Measurements from ENCODE around the gene SPPL2B.

The SPPL2B gene

GRCh38 chr19:2331601-2332246, 3.2 kb downstream of the SPPL2B start:
- H3K79me2 ChIP-seq (ENCODE audit: low read length), result peaks cover 97% of the 10 kb centered on the region
- no peaks in the 10 kb centered on the region for H4K20me1 ChIP-seq (ENCODE audit: insufficient read depth, low read length)
- no peak for TF ChIP-seq EZH2phosphoT487 (IDR thresholded peaks at IDR 0.05; ENCODE audit: low read length)
- TF ChIP-seq EZH2 (optimal IDR thresholded peaks at IDR 0.05; ENCODE audit: low read depth, low read length), result no peak
- no peak for TF ChIP-seq CTCF (IDR thresholded peaks at IDR 0.05; ENCODE audit: low read length)
- H3K27me3 ChIP-seq (replicated peaks; ENCODE audit: insufficient read depth, low read length), result no peaks in the 10 kb centered on the region
- peak overlapping the region; percentile 61 for H3K9ac ChIP-seq (ENCODE audit: low read length)
- H2AFZ ChIP-seq (ENCODE audit: low read length), result no peak overlapping the region; the same call in 1 of the 2 replicates
- H3K36me3 ChIP-seq (replicated peaks; ENCODE audit: insufficient read depth, low read length), result 0 out of 2 replicates have a peak, but pooled peaks cover 6% of the 10 kb centered on the region
- no peaks in the 10 kb centered on the region for H3K9me3 ChIP-seq (replicated peaks; ENCODE audit: insufficient read depth, low read length)
- peak overlapping the region; percentile 35 for H3K4me3 ChIP-seq (ENCODE audit: low read length)
- peak overlapping the region; percentile 89 for H3K27ac ChIP-seq (ENCODE audit: low read length)
- H3K9me2 ChIP-seq (replicated peaks; ENCODE audit: insufficient read depth, low read length), result no peaks in the 10 kb centered on the region
- peak overlapping the region; percentile 64 for H3K4me2 ChIP-seq (ENCODE audit: low read depth, low read length)
- peaks cover 42% of the 10 kb centered on the region for H3K4me1 ChIP-seq (ENCODE audit: low read length)
- peaks cover 34% of the 10 kb centered on the region for H3F3A ChIP-seq (ENCODE audit: insufficient read depth, low read length)
- DNase-seq, result no peak

- Histone ChIP-seq H3K79me2 (ENCODE audit: low read length) (peaks cover 97% of the 10 kb centered on the region), H3K9me3 (replicated peaks; ENCODE audit: insufficient read depth, low read length) (no peaks in the 10 kb centered on the region), H3K36me3 (replicated peaks; ENCODE audit: insufficient read depth, low read length) (0 out of 2 replicates have a peak, but pooled peaks cover 6% of the 10 kb centered on the region), H3K27me3 (replicated peaks; ENCODE audit: insufficient read depth, low read length) (no peaks in the 10 kb centered on the region), H3K9me2 (replicated peaks; ENCODE audit: insufficient read depth, low read length) (no peaks in the 10 kb centered on the region), H3K27ac (ENCODE audit: low read length) (peak overlapping the region; percentile 89), H3K4me3 (ENCODE audit: low read length) (peak overlapping the region; percentile 35), H2AFZ (ENCODE audit: low read length) (no peak overlapping the region; the same call in 1 of the 2 replicates), H3K9ac (ENCODE audit: low read length) (peak overlapping the region; percentile 61), H4K20me1 (ENCODE audit: insufficient read depth, low read length) (no peaks in the 10 kb centered on the region), H3F3A (ENCODE audit: insufficient read depth, low read length) (peaks cover 34% of the 10 kb centered on the region), H3K4me2 (ENCODE audit: low read depth, low read length) (peak overlapping the region; percentile 64), H3K4me1 (ENCODE audit: low read length) (peaks cover 38% of the 10 kb centered on the region)
- TF ChIP-seq CTCF (IDR thresholded peaks at IDR 0.05; ENCODE audit: low read length) (no peak), EZH2 (optimal IDR thresholded peaks at IDR 0.05; ENCODE audit: low read depth, low read length) (no peak), EZH2phosphoT487 (IDR thresholded peaks at IDR 0.05; ENCODE audit: low read length) (no peak)
- DNase-seq, result peak; percentile 52
Measured at GRCh38 chr19:2332341-2333026, 4.0 kb downstream of the SPPL2B start.

GRCh38 chr19:2333027-2333806, 4.7 kb downstream of the SPPL2B start:
- Histone ChIP-seq H2AFZ (ENCODE audit: low read length) (no peak overlapping the region), H3K4me2 (ENCODE audit: low read depth, low read length) (peak overlapping the region; percentile 45; the same call in 1 of the 2 replicates), H4K20me1 (ENCODE audit: insufficient read depth, low read length) (no peaks in the 10 kb centered on the region), H3K27me3 (replicated peaks; ENCODE audit: insufficient read depth, low read length) (no peaks in the 10 kb centered on the region), H3K9me2 (replicated peaks; ENCODE audit: insufficient read depth, low read length) (no peaks in the 10 kb centered on the region), H3K4me1 (ENCODE audit: low read length) (peaks cover 36% of the 10 kb centered on the region), H3K9ac (ENCODE audit: low read length) (no peak overlapping the region), H3K9me3 (replicated peaks; ENCODE audit: insufficient read depth, low read length) (no peaks in the 10 kb centered on the region), H3K79me2 (ENCODE audit: low read length) (peaks cover 97% of the 10 kb centered on the region), H3K4me3 (ENCODE audit: low read length) (no peak overlapping the region), H3K36me3 (replicated peaks; ENCODE audit: insufficient read depth, low read length) (0 out of 2 replicates have a peak, but pooled peaks cover 6% of the 10 kb centered on the region), H3K27ac (ENCODE audit: low read length) (peak overlapping the region; percentile 89; the same call in 1 of the 2 replicates), H3F3A (ENCODE audit: insufficient read depth, low read length) (peaks cover 34% of the 10 kb centered on the region)
- peak; percentile 80 for DNase-seq
- no peak for TF ChIP-seq CTCF (IDR thresholded peaks at IDR 0.05; ENCODE audit: low read length)
- no peak for TF ChIP-seq EZH2phosphoT487 (IDR thresholded peaks at IDR 0.05; ENCODE audit: low read length)
- no peak for TF ChIP-seq EZH2 (optimal IDR thresholded peaks at IDR 0.05; ENCODE audit: low read depth, low read length)

All from MM.1S (cell line).